Cardiac fibroblast (primary cell): ENCODE data around the gene CBX1.

ENCODE experiments used
- DNase-seq, 2 donors: peaks; one replicate each; pipeline versions ENCODE4 v3.0.0 to v3.0.0-alpha.2; 2010; ENCODE audit warnings: low read depth in 2 of 2
- H3K4me3 ChIP-seq, 2 donors: replicated peaks in 1 of 2; 1 replicate in 1 of 2; 2 replicates in 1 of 2; pipeline ENCODE4 v1.5.1; 2011; ENCODE audit warnings: low read depth in 2 of 2, low read length in 2 of 2, mild to moderate bottlenecking in 2 of 2, moderate library complexity in 1 of 2
- TF ChIP-seq, protein P1 (sequence below): IDR thresholded peaks from one replicate; pipeline ENCODE4 v1.5.1; 2011; ENCODE audit warnings: low read depth, mild to moderate bottlenecking, low read length, inconsistent platforms

CBX1 gene

DNA sequence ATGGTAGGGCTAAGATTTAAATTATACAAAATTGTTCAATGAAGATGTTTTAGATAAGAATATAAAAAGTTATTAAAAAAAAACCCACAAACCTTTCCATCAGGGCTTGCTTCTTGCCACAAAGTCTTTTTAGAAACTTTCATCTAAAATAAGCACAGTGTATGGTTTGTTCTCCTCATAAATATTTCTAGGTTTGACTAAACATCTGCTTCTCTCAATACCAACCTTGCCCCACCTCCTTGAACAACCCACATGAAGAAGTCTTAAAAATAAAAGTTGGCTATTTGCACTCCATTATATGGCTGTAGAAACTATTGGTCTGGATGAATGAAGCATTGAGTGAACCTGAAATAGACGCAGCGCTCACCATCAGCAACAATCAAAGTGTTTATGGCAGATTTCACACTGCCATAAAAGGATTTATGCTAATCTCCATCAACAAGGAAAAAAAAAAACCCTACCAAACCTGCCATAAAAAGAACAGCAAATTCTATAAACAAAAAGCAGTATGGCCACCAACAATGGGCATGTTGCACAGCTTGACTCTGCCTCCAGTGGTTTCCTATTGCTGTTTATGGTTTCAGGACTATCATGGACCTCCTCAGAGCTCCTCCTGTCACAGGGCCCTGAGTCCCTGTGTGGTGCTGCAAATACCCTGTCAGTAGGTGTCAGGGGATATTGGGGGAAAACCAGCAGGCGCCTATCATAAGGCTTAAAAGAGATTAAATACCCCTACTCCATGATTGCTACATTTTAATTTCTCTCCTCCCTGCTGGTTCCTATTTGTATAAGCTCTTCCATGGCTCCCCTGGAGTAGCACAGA is 43.9 kb upstream of the CBX1 start:
- DNase-seq, result no peak
- TF ChIP-seq, protein P1, sequence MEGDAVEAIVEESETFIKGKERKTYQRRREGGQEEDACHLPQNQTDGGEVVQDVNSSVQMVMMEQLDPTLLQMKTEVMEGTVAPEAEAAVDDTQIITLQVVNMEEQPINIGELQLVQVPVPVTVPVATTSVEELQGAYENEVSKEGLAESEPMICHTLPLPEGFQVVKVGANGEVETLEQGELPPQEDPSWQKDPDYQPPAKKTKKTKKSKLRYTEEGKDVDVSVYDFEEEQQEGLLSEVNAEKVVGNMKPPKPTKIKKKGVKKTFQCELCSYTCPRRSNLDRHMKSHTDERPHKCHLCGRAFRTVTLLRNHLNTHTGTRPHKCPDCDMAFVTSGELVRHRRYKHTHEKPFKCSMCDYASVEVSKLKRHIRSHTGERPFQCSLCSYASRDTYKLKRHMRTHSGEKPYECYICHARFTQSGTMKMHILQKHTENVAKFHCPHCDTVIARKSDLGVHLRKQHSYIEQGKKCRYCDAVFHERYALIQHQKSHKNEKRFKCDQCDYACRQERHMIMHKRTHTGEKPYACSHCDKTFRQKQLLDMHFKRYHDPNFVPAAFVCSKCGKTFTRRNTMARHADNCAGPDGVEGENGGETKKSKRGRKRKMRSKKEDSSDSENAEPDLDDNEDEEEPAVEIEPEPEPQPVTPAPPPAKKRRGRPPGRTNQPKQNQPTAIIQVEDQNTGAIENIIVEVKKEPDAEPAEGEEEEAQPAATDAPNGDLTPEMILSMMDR, result no peak
- H3K4me3 ChIP-seq, result no peak overlapping the region

DNA sequence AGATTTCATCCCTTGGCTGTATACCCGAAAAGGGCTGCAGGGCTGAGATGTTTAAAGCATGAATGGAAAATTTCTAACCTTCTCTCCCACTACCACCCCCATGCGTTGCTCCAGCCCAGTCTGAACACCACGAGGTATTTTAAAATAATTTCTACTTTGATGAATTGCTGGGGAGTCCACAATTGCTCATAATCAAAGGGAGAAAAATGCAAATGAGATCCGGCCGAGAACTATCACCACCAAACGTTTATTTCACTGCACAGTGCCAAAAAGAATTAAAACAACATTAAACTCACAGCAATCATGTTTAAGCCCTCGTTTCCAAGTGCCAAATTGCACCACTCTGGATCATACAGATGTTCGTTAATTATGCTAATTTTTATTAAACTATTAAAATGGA is 43.0 kb upstream of the CBX1 start:
- no peak for DNase-seq
- no peak overlapping the region for H3K4me3 ChIP-seq
- TF ChIP-seq, protein P1, result no peak

DNA sequence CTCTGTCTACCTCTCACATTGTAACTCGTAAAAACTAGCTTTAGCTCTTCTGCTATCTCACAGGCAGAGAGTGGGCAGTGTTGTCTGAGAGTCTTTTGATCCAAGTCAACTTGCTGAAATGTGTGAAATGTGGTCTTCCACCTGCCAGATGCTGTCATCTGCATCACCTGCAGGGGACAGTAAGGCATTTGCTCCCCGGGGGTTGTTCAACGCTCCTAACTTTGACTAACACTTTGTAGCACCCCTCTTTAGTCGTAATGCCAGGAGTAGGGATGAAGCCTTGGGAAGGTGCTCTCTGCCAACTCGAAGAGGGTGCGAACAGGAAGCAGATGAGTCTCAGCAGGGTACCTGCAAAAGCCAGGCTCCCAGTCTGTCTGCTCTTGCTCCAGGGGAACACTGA is 42.4 kb upstream of the CBX1 start:
- TF ChIP-seq, protein P1, result no peak
- H3K4me3 ChIP-seq, result no peak overlapping the region
- no peak for DNase-seq

DNA sequence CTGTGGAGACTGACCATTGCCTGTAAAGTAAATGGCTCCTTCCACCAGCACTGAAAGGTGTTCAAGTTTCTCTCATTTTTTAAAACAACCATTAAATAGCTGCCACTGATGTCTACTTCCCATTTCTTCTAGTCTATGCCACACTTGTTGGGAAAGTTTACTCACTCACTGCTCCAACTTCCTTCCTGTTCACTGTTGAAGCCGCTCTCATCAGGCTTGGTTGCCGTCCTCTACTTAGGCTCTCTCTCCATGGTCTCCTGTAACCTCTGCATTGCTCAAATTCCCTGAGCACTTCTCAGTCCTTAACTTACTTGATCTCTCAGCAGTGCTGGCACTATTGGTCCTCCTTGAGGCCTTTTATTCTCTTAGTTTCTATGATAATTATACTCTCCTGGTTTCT is 38.7 kb upstream of the CBX1 start:
- H3K4me3 ChIP-seq, result no peak overlapping the region
- DNase-seq, result no peak
- TF ChIP-seq, protein P1, result no peak

DNA sequence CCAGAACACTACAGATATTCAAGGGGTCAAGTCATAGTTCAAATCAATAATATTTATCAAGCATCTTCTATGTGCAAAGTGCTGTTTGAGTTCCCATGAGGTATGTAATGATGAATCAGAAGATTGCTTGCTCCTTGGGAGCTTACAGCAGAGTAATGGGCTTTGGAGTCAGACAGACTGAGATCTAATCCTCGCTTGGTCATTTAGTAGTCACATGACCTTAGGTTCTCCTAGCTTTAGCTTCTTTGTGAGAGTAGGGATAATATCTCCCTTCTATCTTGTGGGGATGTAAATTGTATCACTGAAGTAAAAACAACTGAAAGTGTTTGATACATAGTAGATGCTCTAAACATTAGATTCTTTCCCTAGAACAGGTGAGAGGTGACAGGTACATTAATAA is 36.4 kb upstream of the CBX1 start:
- no peak for DNase-seq
- TF ChIP-seq, protein P1, result no peak
- H3K4me3 ChIP-seq, result no peak overlapping the region

DNA sequence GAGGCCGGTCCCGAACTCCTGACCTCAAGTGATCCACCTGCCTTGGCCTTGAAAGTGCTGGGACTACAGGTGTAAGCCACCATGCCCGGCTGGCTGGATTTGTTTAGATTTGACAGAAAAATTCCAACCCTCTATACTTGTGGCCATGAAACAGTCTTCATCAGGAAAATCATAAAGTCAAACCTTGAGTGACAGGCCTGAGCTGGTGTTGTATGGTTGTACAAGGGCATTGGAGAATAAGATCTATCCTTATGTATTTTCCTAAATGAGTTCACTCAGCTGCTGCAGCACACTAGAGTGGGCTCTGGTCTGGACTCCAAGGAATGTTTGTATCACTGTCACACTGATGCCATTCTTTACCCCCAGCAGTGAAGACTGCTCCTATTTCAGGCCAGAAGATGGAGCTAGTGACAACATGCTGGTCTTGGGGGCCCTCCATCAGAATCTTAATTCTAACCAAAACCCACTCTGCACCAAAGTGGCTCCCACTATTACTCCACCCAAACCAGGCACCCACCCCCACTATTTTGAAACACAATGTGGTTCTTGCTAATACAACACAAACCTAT is 33.7 kb upstream of the CBX1 start:
- DNase-seq, result no peak
- TF ChIP-seq, protein P1, result peak; percentile 17
- H3K4me3 ChIP-seq, result no peak overlapping the region

DNA sequence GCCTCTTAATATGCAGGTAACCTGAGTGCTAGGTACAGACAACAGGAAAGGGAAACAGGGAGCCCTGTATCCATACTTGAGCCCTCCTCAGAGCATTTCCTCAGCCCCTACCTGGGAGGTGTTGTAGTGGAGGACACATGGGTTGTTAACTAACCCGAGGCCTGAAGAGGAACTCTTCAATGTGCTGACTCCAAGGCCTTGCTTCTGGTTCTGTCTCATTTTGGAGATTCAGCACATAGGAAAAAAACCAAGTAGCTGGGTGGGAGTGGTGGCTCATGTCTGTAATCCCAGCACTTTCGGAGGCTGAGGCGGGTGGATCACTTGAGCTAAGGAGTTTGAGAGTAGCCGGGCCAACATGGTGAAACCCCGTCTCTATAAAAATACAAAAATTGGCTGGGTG is 31.1 kb upstream of the CBX1 start:
- TF ChIP-seq, protein P1, result no peak
- DNase-seq, result no peak
- H3K4me3 ChIP-seq, result no peak overlapping the region
